GM23338 (cell line): ENCODE results near the gene ULK4. TPM values are rescaled to one million over a fixed set of nuclear protein-coding genes. Genes with fewer than 3 reads are reported as not detected.

Source experiments
- ATAC-seq: fragments of 200-7000 bp; cut with Tn5 transposase; 3 replicates; pipeline ENCODE4 v1.9.1; 2020
- DNase-seq: peaks from one replicate; pipeline ENCODE4 v3.0.0-alpha.2; 2015; ENCODE audit warnings: low spot score
- H2AFZ ChIP-seq: fragments of 200-600 bp; sonication (generic); 2 replicates; pipeline ENCODE4 v1.8.0; 2016; ENCODE audit warnings: antibody characterized with exemption, mild to moderate bottlenecking, moderate library complexity
- H3F3A ChIP-seq: fragments of 200-600 bp; sonication (generic); replicated peaks from 2 replicates; pipeline ENCODE4 v1.8.0; 2017; ENCODE audit warnings: antibody characterized with exemption, mixed run types, low read depth
- H3K27ac ChIP-seq: fragments of 200-600 bp; sonication (generic); 2 replicates; pipeline ENCODE4 v1.6.1; 2016; ENCODE audit warnings: low read depth
- H3K27me3 ChIP-seq: fragments of 200-600 bp; sonication (generic); 2 replicates; pipeline ENCODE4 v1.8.0; 2016; ENCODE audit warnings: mild to moderate bottlenecking, mixed run types, moderate library complexity; ENCODE audit not compliant: insufficient read depth
- H3K36me3 ChIP-seq: fragments of 200-600 bp; sonication (generic); 2 replicates; pipeline ENCODE4 v1.8.0; 2016; ENCODE audit warnings: mild to moderate bottlenecking; ENCODE audit not compliant: insufficient read depth
- H3K4me1 ChIP-seq: fragments of 200-600 bp; sonication (generic); 2 replicates; pipeline ENCODE4 v1.8.0; 2016; ENCODE audit warnings: mild to moderate bottlenecking, moderate library complexity; ENCODE audit not compliant: insufficient read depth
- H3K4me2 ChIP-seq: fragments of 200-600 bp; sonication (generic); 2 replicates; pipeline ENCODE4 v1.7.1; 2017; ENCODE audit warnings: mixed run types
- H3K4me3 ChIP-seq: fragments of 200-600 bp; sonication (generic); 2 replicates; pipeline ENCODE4 v1.6.1; 2016; ENCODE audit warnings: mixed run types
- H3K79me2 ChIP-seq: fragments of 200-600 bp; sonication (generic); replicated peaks from 2 replicates; pipeline ENCODE4 v1.8.0; 2017; ENCODE audit warnings: mild to moderate bottlenecking; ENCODE audit not compliant: insufficient read depth
- H3K9me2 ChIP-seq: fragments of 200-600 bp; sonication (generic); 2 replicates; pipeline ENCODE4 v1.8.0; 2017; ENCODE audit not compliant: insufficient read depth
- H4K20me1 ChIP-seq: fragments of 200-600 bp; sonication (generic); replicated peaks from 2 replicates; pipeline ENCODE4 v1.8.0; 2017; ENCODE audit warnings: mild to moderate bottlenecking; ENCODE audit not compliant: insufficient read depth
- H3K27ac Mint-ChIP-seq: 2 replicates; pipeline ENCODE4 v1.8.0; 2020; ENCODE audit warnings: inconsistent platforms, mild to moderate bottlenecking, moderate library complexity, mixed read lengths
- H3K27me3 Mint-ChIP-seq: 3 replicates; pipeline ENCODE4 v1.8.0; 2022; ENCODE audit warnings: low read depth, mild to moderate bottlenecking, moderate library complexity, mixed read lengths, inconsistent platforms; ENCODE audit not compliant: insufficient read depth, poor library complexity
- H3K36me3 Mint-ChIP-seq: 3 replicates; pipeline ENCODE4 v1.8.0; 2021; ENCODE audit warnings: low read depth, mild to moderate bottlenecking, inconsistent platforms, moderate library complexity, mixed read lengths
- H3K4me1 Mint-ChIP-seq: 3 replicates; pipeline ENCODE4 v1.8.0; 2020; ENCODE audit warnings: mild to moderate bottlenecking, inconsistent platforms, mixed read lengths
- H3K4me3 Mint-ChIP-seq: 3 replicates; pipeline ENCODE4 v1.8.0; 2021; ENCODE audit warnings: moderate library complexity, mild to moderate bottlenecking, inconsistent platforms, mixed read lengths
- H3K9me3 Mint-ChIP-seq: 3 replicates; pipeline ENCODE4 v1.8.0; 2020; ENCODE audit warnings: moderate library complexity, mild to moderate bottlenecking, inconsistent platforms, mixed read lengths
- CREB1 ChIP-seq: fragments of 250-450 bp; sonication (Bioruptor Pico); IDR thresholded peaks from 2 replicates; pipeline ENCODE4 v1.5.0; 2020; ENCODE audit warnings: low read depth, mild to moderate bottlenecking, moderate library complexity
- EZH2 ChIP-seq: fragments of 200-600 bp; sonication (generic); IDR thresholded peaks from one replicate; pipeline ENCODE4 v1.8.0; 2017; ENCODE audit warnings: antibody characterized with exemption, mild to moderate bottlenecking, low read depth; ENCODE audit not compliant: unreplicated experiment
- EZH2phosphoT487 ChIP-seq: fragments of 200-600 bp; sonication (generic); IDR thresholded peaks from one replicate; pipeline ENCODE4 v1.8.1; 2018; ENCODE audit warnings: antibody characterized with exemption; ENCODE audit not compliant: unreplicated experiment
- JUNB ChIP-seq: IDR thresholded peaks from one replicate; pipeline ENCODE4 v1.6.1; 2016; ENCODE audit warnings: antibody characterized with exemption; ENCODE audit not compliant: unreplicated experiment
- NANOG ChIP-seq: IDR thresholded peaks from 2 replicates; pipeline ENCODE4 v1.6.1; 2016; ENCODE audit warnings: antibody characterized with exemption, borderline replicate concordance
- POLR2AphosphoS5 ChIP-seq: IDR thresholded peaks from 2 replicates; pipeline ENCODE4 v1.6.1; 2016; ENCODE audit warnings: antibody characterized with exemption, low read depth
- STAT1 ChIP-seq: IDR thresholded peaks from one replicate; pipeline ENCODE4 v1.6.1; 2016; ENCODE audit warnings: antibody characterized with exemption; ENCODE audit not compliant: unreplicated experiment
- ZNF114 ChIP-seq: fragments of 250-450 bp; sonication (Bioruptor Pico); IDR thresholded peaks from 2 replicates; pipeline ENCODE4 v1.5.0; 2020; ENCODE audit warnings: mild to moderate bottlenecking, moderate library complexity
- ZNF331 ChIP-seq: fragments of 250-450 bp; sonication (Bioruptor Pico); IDR thresholded peaks from 2 replicates; pipeline ENCODE4 v1.5.0; 2020; ENCODE audit warnings: low read depth, mild to moderate bottlenecking, moderate library complexity
- polyA plus RNA-seq: library from polyadenylated mRNA; unstranded; fragments of >200 nt; fragmentation: Nextera tagmentation; extraction: Ambion mirVana; gene quantifications from 2 replicates; pipeline ENCODE4 v1.2.1, GENCODE V29; 2016
- total RNA-seq: library from RNA; depleted of rRNA; stranded (reverse); fragments of >200 nt; shearing (Covaris generic); gene quantifications from 2 replicates; pipeline ENCODE4 v1.2.3, GENCODE V29; 2014
- TF ChIP-seq, protein P1 (sequence below): IDR thresholded peaks from 2 replicates; pipeline ENCODE4 v1.6.1; 2016; ENCODE audit warnings: antibody characterized with exemption
- TF ChIP-seq, protein P2 (sequence below): fragments of 250-450 bp; sonication (Bioruptor Pico); IDR thresholded peaks from 2 replicates; pipeline ENCODE4 v1.5.0; 2020; ENCODE audit warnings: mild to moderate bottlenecking, moderate library complexity
- TF ChIP-seq, protein P3 (sequence below), 2 experiments: fragments of 200-600 bp in 1 of 2; sonication (generic) in 1 of 2; conservative IDR thresholded peaks; 2 replicates each; pipeline versions ENCODE4 v1.5.1 to v1.6.1; 2016 to 2017; ENCODE audit warnings: antibody characterized with exemption in 2 of 2, low read depth in 2 of 2, mild to moderate bottlenecking in 2 of 2, moderate library complexity in 1 of 2
- TF ChIP-seq, protein P4 (sequence below): IDR thresholded peaks from one replicate; pipeline ENCODE4 v1.6.1; 2018; ENCODE audit warnings: antibody characterized with exemption; ENCODE audit not compliant: unreplicated experiment

ULK4 gene
- total and polyA plus RNA-seq, 2 experiments from 2014 or later = 20.8 to 41.4 TPM

DNA sequence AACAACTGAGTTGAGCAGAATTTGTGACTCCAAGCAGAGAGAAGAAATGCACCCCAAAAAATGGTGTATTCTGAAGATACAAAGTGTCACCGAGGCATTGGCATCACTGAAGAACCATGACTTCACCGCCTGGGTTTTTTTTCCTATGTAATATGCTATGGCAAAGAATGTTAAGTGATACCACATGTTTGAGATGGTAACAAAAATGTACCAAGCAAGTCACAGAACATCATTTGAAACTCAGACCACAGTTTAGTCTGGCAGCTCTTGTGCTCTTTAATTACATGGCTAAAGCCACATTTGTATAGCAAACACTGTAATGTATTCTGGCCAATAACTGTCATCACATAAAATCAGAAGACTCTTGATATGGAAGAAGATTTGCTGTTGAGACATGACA, 323.5 kb downstream of the ULK4 start:
- no peaks in the 10 kb centered on the region for H3K36me3 ChIP-seq
- no peak overlapping the region for H3K4me3 Mint-ChIP-seq

More for the DNA sequence above, 323.5 kb downstream of the ULK4 start:
- DNase-seq (no peak), ATAC-seq (no peak)
- no peak overlapping the region for H2AFZ ChIP-seq
- H3K79me2 ChIP-seq = no peaks in the 10 kb centered on the region
- no peaks in the 10 kb centered on the region for H3F3A ChIP-seq
- no peaks in the 10 kb centered on the region for H3K27me3 ChIP-seq
- no peaks in the 10 kb centered on the region for H3K4me1 ChIP-seq
- Mint-ChIP-seq H3K27me3 (no peaks in the 10 kb centered on the region), H3K9me3 (peaks cover 2% of the 10 kb centered on the region; the same call in 1 of the 3 replicates), H3K27ac (no peak overlapping the region), H3K36me3 (no peaks in the 10 kb centered on the region), H3K4me1 (no peaks in the 10 kb centered on the region)
- no peaks in the 10 kb centered on the region for H3K9me2 ChIP-seq
- no peak overlapping the region for H3K4me3 ChIP-seq
- no peak for TF ChIP-seq NANOG
- TF ChIP-seq, protein P1, sequence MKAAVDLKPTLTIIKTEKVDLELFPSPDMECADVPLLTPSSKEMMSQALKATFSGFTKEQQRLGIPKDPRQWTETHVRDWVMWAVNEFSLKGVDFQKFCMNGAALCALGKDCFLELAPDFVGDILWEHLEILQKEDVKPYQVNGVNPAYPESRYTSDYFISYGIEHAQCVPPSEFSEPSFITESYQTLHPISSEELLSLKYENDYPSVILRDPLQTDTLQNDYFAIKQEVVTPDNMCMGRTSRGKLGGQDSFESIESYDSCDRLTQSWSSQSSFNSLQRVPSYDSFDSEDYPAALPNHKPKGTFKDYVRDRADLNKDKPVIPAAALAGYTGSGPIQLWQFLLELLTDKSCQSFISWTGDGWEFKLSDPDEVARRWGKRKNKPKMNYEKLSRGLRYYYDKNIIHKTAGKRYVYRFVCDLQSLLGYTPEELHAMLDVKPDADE = no peak
- TF ChIP-seq EZH2 = no peak
- TF ChIP-seq ZNF114 (CRISPR knock-in tag) = no peak
- TF ChIP-seq STAT1 = no peak
- no peak for TF ChIP-seq CREB1 (CRISPR knock-in tag)
- TF ChIP-seq JUNB = no peak
- TF ChIP-seq ZNF331 (CRISPR knock-in tag) = no peak
- TF ChIP-seq, protein P2, sequence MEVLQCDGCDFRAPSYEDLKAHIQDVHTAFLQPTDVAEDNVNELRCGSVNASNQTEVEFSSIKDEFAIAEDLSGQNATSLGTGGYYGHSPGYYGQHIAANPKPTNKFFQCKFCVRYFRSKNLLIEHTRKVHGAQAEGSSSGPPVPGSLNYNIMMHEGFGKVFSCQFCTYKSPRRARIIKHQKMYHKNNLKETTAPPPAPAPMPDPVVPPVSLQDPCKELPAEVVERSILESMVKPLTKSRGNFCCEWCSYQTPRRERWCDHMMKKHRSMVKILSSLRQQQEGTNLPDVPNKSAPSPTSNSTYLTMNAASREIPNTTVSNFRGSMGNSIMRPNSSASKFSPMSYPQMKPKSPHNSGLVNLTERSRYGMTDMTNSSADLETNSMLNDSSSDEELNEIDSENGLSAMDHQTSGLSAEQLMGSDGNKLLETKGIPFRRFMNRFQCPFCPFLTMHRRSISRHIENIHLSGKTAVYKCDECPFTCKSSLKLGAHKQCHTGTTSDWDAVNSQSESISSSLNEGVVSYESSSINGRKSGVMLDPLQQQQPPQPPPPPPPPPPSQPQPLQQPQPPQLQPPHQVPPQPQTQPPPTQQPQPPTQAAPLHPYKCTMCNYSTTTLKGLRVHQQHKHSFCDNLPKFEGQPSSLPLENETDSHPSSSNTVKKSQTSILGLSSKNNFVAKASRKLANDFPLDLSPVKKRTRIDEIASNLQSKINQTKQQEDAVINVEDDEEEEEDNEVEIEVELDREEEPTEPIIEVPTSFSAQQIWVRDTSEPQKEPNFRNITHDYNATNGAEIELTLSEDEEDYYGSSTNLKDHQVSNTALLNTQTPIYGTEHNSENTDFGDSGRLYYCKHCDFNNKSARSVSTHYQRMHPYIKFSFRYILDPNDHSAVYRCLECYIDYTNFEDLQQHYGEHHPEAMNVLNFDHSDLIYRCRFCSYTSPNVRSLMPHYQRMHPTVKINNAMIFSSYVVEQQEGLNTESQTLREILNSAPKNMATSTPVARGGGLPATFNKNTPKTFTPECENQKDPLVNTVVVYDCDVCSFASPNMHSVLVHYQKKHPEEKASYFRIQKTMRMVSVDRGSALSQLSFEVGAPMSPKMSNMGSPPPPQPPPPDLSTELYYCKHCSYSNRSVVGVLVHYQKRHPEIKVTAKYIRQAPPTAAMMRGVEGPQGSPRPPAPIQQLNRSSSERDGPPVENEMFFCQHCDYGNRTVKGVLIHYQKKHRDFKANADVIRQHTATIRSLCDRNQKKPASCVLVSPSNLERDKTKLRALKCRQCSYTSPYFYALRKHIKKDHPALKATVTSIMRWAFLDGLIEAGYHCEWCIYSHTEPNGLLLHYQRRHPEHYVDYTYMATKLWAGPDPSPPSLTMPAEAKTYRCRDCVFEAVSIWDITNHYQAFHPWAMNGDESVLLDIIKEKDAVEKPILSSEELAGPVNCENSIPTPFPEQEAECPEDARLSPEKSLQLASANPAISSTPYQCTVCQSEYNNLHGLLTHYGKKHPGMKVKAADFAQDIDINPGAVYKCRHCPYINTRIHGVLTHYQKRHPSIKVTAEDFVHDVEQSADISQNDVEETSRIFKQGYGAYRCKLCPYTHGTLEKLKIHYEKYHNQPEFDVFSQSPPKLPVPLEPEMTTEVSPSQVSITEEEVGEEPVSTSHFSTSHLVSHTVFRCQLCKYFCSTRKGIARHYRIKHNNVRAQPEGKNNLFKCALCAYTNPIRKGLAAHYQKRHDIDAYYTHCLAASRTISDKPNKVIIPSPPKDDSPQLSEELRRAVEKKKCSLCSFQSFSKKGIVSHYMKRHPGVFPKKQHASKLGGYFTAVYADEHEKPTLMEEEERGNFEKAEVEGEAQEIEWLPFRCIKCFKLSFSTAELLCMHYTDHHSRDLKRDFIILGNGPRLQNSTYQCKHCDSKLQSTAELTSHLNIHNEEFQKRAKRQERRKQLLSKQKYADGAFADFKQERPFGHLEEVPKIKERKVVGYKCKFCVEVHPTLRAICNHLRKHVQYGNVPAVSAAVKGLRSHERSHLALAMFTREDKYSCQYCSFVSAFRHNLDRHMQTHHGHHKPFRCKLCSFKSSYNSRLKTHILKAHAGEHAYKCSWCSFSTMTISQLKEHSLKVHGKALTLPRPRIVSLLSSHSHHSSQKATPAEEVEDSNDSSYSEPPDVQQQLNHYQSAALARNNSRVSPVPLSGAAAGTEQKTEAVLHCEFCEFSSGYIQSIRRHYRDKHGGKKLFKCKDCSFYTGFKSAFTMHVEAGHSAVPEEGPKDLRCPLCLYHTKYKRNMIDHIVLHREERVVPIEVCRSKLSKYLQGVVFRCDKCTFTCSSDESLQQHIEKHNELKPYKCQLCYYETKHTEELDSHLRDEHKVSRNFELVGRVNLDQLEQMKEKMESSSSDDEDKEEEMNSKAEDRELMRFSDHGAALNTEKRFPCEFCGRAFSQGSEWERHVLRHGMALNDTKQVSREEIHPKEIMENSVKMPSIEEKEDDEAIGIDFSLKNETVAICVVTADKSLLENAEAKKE = no peak
- TF ChIP-seq, protein P3, sequence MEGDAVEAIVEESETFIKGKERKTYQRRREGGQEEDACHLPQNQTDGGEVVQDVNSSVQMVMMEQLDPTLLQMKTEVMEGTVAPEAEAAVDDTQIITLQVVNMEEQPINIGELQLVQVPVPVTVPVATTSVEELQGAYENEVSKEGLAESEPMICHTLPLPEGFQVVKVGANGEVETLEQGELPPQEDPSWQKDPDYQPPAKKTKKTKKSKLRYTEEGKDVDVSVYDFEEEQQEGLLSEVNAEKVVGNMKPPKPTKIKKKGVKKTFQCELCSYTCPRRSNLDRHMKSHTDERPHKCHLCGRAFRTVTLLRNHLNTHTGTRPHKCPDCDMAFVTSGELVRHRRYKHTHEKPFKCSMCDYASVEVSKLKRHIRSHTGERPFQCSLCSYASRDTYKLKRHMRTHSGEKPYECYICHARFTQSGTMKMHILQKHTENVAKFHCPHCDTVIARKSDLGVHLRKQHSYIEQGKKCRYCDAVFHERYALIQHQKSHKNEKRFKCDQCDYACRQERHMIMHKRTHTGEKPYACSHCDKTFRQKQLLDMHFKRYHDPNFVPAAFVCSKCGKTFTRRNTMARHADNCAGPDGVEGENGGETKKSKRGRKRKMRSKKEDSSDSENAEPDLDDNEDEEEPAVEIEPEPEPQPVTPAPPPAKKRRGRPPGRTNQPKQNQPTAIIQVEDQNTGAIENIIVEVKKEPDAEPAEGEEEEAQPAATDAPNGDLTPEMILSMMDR (conservative IDR thresholded peaks at IDR 0.05; ENCODE audit: low read depth in 2 of 2) = no peak
- TF ChIP-seq EZH2phosphoT487 = no peak
- TF ChIP-seq POLR2AphosphoS5 = no peak
- TF ChIP-seq, protein P4, sequence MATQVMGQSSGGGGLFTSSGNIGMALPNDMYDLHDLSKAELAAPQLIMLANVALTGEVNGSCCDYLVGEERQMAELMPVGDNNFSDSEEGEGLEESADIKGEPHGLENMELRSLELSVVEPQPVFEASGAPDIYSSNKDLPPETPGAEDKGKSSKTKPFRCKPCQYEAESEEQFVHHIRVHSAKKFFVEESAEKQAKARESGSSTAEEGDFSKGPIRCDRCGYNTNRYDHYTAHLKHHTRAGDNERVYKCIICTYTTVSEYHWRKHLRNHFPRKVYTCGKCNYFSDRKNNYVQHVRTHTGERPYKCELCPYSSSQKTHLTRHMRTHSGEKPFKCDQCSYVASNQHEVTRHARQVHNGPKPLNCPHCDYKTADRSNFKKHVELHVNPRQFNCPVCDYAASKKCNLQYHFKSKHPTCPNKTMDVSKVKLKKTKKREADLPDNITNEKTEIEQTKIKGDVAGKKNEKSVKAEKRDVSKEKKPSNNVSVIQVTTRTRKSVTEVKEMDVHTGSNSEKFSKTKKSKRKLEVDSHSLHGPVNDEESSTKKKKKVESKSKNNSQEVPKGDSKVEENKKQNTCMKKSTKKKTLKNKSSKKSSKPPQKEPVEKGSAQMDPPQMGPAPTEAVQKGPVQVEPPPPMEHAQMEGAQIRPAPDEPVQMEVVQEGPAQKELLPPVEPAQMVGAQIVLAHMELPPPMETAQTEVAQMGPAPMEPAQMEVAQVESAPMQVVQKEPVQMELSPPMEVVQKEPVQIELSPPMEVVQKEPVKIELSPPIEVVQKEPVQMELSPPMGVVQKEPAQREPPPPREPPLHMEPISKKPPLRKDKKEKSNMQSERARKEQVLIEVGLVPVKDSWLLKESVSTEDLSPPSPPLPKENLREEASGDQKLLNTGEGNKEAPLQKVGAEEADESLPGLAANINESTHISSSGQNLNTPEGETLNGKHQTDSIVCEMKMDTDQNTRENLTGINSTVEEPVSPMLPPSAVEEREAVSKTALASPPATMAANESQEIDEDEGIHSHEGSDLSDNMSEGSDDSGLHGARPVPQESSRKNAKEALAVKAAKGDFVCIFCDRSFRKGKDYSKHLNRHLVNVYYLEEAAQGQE = no peak
- H3K4me2 ChIP-seq = no peak overlapping the region
- H3K27ac ChIP-seq = no peak overlapping the region
- no peaks in the 10 kb centered on the region for H4K20me1 ChIP-seq
